ENCODE results near the gene SMYD3.

DNA sequence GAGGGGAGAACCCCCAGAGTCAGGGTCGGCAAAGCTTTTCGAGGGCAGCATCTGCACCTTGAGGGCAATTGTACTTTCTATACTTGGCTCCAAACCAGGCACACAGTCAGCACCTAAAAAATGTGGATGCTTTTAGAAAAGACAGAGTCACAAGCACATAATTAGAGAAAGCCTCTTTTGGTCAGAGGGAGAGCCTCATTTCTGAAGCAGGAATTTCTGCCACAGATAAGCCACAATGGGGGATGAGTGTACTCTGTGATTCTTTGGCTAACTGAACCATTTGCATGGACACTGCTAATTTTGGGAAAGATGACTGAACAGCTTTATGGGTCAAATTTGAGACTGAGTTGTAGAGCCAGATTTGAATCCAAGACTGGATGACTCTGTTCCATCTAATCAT lies 716.6 kb downstream of the SMYD3 start:
- TF ChIP-seq, protein P1, sequence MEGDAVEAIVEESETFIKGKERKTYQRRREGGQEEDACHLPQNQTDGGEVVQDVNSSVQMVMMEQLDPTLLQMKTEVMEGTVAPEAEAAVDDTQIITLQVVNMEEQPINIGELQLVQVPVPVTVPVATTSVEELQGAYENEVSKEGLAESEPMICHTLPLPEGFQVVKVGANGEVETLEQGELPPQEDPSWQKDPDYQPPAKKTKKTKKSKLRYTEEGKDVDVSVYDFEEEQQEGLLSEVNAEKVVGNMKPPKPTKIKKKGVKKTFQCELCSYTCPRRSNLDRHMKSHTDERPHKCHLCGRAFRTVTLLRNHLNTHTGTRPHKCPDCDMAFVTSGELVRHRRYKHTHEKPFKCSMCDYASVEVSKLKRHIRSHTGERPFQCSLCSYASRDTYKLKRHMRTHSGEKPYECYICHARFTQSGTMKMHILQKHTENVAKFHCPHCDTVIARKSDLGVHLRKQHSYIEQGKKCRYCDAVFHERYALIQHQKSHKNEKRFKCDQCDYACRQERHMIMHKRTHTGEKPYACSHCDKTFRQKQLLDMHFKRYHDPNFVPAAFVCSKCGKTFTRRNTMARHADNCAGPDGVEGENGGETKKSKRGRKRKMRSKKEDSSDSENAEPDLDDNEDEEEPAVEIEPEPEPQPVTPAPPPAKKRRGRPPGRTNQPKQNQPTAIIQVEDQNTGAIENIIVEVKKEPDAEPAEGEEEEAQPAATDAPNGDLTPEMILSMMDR (IDR thresholded peaks at IDR 0.05; ENCODE audit: borderline replicate concordance, extremely low read depth, low read length, poor library complexity, severe bottlenecking): no peak
- TF ChIP-seq EZH2 (IDR thresholded peaks at IDR 0.05; ENCODE audit: borderline replicate concordance, low read depth, low read length, severe bottlenecking): no peak

All from DND-41 (cell line).